IPS DF 19.7 (cell line): ENCODE data around the gene MCM7.

Experiments used
- DNase-seq: peaks from one replicate; pipeline ENCODE4 v3.0.0-alpha.2; 2013; ENCODE audit warnings: low read depth, low spot score

Gene MCM7

DNA sequence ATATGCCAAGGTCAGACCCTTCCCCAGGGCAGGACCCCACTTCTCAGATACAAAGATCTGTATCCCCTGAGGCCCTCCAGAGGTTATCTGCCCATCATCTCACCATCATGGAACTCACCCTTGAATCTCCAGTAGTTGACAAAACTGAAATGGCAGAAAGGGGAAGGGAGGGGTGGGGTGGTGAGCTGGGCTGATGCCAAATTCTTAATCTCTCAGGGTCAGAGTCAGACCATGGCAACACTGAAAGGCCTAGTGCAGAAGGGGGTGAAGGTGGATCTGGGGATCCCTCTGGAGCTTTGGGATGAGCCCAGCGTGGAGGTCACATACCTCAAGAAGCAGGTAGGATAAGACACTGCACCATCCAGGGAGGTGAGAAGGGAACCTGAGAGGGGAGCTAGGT is 21.4 kb upstream of the MCM7 start:
- no peak for DNase-seq

DNA sequence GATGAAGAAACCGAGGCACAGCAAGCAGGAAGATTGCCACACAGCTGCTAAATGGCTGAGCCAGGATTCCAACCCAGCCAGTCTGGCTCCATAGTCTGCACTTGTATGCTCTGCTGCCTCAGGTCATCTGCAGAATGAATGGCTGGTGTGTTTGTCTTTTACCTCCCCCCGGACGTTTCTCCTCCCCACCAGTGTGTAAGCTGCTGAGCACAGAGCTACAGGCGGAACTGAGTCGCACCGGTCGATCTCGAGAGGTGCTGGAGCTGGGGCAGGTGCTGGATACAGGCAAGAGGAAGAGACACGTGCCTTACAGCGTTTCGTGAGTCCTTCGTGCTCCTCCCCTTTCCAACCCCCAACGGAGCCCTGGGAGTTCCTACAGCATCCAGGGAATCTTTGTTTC is 20.9 kb upstream of the MCM7 start:
- no peak for DNase-seq

DNA sequence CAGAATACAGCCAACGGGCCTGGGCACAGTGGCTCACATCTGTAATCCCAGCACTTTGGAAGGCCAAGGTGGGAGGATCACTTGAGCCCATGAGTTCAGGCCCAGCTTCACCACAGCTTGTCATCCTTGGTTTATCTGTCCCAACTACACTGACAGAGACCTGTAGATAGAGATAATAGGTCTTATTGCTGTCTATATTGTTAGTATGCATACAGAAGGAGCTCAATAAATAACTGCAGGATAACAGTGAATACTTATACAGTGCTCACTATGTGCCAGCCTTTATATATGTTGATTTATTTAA is 19.5 kb upstream of the MCM7 start:
- DNase-seq: no peak

DNA sequence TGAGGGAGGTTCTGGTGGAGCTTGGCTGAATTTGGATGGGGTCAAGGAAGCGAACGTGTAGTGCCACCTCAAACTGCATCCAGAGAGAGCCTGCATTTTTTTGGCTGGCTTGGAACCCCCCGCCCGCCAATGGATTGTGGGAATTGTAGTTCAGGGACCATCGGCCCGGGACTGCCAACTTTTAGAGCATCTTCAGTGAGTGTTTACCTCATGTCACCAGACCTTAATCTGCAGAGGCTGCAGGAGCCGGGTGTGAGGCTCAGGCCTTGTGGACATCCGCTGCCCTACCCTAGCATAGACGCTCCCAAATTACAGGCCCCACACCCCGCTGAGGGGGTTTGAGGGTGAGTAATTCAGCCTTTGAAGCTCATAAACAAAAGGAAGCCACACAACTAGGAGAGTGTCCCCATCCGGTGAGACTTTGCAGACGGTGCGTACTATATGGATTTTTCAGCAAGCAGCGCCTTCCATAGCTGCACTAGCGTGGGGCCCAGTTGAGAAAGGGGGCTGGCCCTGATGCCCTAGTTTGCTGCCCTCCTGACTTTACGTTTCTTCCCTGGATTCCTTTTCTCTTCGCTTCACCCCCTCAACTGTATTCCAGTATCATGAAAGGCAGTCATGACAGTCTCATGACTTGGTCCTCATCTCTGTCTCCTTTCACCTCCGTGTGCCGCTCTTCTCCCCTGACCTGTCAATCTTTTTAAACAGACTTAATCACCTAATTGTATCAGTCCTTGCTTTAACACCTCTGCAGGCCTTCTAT is 19.0 kb upstream of the MCM7 start:
- DNase-seq: no peak

DNA sequence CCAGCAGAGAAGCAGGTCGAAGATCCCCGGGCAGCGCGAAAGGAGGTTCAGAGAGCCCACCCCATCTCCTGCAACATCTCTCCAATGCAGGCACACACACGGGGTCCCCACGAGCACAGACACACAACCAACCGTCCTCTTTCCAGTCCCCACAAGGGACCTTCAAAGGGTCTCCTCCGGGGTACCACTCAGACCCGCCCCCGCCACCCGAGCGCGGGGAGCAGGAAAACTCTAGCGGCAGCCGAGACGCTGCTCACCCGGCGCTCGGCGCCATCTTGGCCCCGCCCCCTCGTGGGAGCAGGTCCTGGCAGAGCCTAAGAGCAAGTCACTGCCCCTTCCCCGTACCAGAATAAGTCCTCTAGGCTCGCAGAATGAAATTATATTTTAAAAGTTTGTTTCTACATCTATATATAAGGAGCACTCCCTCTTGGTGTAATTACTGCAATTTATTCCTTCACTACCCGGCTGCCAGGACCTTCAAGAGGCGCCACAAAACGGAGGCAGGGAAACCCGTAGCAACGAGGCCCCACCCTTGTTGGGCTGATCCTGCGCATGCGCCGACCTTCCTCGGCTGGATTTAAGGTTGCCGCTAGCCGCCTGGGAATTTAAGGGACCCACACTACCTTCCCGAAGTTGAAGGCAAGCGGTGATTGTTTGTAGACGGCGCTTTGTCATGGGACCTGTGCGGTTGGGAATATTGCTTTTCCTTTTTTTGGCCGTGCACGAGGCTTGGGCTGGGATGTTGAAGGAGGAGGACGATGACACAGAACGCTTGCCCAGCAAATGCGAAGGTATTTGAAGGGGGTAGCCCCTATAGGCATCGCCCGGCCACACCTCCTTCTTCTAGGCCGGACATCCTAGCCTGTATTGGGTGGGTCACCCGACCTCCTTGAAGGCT is 18.1 kb upstream of the MCM7 start, which contains the start of the genes CNPY4 and TAF6:
CNPY4 (plus strand) TSS at position 563 of the 898 bp plus-strand sequence; CDS start at position 674, 111 bp downstream.
TAF6 (minus strand) TSS at position 287 of the 898 bp plus-strand sequence. CDS start 5,149 bp downstream, outside the sequence.
- DNase-seq: no peak

DNA sequence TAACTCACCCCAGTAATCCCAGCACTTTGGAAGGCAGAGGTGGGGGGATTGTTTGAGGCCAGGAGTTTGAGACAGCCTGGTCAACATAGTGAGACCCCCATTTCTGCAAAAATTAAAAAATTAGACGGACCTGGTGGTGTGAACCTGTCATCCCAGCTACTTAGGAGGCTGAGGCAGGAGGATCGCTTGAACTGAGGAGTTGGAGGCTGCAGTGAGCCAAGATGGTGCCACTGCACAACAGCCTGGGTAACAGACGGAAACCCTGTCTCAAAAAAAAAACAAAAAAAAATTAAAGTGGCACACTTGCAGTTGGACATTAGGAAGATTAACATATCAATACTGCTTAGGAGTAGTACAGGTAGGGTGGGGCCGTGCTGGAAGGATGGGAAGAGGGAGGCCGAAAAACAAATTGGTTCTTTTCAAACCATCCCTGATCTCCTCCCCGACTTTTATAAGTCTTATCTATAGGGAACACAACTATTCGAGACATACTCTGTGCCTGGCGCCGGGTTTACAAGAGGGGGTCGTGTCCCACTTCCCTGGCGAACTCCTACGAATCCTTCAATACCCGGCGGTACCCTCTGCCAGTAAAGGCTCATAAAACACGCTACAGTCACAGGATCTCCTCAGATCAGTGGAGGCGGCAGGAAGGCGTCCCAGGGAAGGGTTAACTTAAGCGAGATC is 17.3 kb upstream of the MCM7 start:
- DNase-seq: no peak

DNA sequence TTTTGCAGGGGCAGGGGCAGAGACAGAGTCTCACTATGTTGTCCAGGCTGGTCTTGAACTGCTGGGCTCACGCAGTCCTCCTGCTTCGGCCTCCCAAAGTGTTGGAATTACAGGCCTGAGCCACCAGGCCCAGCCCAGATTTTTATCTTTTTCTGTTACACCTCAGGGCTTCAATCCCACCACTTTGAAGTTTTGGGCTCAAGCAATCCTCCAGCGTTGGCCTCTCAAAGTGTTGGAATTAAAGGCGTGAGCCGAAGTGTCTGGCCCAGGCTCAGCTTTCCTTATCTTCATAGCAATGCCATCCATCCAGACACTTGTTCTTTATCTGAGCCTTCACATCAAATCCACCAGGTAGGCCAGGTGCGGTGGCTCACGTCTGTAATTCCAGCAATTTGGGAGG is 13.8 kb upstream of the MCM7 start:
- DNase-seq: no peak

DNA sequence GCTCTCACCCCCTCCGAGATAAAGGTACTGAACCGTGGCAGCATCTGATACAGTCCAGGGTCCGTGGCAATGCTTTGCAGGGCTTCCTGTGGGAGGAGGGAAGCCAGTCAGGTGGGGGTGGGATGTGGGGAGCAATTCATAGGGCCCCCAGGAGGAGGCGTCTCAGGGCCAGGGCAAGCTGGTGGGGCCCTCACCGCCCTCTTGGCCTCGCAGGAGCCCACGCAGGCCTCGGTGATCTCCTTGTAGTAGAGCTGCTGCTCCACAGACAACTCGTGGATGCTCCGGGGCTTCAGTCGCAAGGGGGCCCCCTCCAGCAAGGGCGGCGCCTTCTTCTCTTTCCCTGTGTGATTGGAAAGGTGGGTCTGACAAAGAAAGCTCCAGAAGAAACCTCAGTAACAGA is 10.7 kb upstream of the MCM7 start:
- DNase-seq: no peak

DNA sequence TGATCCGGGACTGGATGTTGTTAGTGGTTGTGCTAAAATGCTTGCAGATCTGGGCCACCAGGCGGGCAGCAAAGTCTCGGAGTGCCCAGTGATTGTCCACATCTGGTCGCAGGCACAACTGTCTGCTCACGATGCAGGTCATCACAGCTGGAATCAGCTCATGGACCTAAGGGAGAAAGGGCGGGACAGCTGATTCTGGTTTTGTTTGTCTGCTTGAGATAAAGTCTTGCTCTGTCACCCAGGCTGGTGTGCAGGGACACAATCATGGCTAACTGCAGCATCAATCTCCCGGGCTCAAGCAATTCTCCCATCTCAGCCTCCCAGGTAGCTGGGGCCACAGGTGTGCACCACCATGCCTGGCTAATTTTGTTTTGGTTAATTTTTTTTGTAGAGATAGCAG is 10.0 kb upstream of the MCM7 start:
- DNase-seq: no peak

DNA sequence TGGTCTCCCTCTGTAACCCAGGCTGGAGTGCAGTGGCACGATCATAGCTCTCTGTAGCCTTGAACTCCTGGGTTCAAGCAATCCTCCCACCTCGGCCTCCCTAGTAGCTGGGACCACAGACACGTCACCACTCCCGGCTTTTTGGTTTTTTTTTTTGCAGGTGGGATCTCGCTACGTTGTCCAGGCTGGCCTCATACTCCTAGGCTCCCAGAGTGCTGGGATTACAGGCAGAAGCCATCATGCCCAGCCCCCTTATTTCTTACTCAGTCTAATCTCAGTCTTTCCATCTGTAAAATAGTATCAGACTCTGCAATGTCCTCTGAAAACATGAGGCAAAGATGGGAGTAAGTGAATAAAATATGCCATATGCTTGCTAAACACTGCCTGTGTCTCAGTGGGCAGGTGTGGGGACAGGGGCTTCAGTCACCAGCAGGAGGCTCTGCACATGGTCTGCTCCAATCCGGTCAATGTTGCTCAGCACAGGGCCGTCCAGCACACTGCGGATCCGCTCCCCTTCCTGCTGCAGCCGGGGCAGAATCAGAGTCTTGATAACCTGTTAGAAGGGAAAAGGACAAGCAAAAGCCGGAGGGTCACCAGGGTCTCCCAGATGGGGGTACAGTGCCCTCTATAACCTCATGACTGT is 8.4 kb upstream of the MCM7 start:
- no peak for DNase-seq

DNA sequence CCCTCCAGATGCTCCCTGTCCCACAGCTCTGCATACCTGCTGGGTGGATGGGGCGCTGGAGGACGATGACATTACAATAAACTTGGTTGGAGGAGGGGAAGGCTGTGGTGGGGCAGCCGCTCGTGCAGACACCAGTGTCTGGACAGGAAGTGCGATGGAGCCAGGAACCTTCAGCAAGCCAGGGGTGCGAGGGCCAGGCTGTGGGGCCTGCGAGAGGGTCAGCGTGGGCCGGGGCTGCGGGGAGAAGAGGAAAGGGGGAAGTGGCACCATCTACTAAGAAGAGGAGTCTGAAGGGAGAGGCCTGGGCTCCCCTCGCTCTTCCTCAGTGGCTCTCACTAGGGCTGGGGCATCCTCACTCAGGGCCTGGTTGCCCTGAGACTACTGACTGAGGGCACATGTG is 6.7 kb upstream of the MCM7 start:
- no peak for DNase-seq

DNA sequence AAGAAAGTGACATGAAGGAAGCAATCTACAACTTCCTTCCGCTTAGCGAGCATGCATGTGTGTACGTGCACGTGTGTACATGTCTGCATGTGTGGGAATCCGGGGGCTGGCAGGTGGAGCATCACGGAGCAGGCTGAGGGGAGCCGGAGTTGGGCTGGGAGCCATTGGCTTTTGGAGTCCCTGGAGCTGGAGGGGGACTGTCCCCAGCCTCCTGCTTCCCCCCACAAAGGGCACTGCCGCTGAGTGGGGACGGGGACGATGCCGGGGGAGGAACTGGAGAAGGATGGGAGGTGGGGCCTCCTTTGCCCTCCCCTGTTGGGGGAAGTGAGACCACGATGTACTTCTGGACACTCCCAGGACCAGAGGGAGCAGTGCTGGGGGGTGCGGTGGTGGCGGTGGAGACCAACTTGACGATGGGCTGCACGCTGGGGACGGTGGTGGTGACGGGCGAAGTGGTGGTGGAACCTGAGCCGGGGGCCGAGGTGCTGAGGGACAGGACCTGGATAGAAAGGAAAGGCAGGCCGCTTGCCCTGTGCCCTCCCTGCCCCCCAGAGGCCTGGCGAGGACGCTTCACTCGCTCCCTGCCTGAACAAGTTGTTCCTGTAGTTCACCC is 6.0 kb upstream of the MCM7 start:
- DNase-seq: no peak

DNA sequence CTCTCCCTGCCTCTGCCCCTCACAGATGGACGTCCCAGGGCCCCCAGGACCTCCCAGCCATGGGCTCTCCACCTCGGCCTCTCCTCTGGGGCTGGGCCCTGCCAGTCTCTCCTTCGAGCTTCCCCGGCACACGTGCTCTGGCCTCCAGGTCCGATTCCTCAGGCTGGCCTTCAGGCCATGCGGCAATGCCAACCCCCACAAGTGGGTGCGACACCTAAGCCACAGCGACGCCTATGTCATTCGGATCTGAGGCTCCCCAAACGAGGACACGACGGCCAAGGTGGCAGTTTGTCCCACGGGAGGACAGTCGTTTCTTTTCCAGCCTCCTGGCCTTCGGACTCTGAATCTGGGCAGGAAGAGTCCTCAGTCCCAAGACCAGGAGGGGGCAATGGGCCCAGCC is 5.4 kb upstream of the MCM7 start:
- DNase-seq: no peak

DNA sequence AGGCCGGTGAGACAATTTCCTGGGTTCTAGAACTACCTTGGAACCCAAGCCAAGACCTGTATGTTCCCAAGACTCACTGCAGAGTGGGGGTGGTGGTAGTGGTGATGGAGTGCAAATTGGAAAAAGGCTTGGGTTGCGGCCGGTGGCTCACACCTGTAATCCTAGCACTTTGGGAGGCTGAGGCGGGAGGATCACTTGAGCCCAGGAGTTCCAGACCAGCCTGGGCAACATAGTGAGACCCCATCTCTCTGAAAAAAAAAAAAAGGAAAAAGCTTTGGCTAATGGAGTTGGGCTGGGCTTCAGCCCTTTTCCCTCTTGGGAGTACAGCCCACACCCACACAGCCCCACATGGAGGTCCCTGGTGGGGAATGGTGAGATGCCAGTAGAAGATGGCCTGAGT is 4.3 kb upstream of the MCM7 start:
- DNase-seq: no peak

DNA sequence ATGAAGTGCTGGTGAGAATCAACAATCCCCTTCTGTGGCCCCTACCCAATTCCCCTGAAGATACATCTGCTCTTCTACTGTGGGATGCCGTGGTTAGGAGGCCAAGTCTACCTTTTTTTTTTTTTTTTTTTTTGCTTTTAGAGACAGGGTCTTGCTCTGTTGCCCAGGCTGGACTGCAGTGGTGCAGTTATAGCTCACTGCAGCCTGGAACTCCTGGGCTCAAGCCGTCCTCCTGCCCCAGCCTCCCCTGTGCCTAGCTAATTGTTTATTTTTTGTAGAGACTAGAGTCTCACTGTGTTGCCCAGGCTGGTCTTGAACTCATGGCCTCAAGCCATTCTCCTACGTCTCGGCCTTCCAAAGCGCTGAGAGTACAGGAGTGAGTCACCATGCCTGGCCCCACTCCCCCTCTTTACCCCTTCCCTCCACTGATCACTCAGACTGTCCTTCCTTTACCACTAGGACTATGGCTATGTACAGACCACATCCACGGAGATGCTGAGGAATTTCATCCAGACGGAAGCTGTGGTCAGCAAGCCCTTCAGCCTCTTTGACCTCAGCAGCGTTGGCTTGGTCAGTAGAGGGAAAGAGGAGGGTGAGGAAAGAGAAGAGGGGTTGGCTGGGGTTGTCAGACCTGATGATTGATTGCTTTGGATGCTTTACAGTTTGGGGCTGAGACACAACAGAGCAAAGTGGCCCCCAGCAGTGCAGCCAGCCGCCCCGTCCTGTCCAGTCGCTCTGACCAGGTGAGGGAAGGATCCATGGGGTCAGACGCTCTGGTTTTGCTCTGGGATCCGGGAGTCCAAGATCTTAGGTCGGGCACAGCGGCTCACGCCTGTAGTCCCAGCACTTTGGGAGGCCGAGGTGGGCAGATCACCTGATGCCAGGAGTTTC is 2.0 kb upstream of the MCM7 start:
- DNase-seq: no peak

DNA sequence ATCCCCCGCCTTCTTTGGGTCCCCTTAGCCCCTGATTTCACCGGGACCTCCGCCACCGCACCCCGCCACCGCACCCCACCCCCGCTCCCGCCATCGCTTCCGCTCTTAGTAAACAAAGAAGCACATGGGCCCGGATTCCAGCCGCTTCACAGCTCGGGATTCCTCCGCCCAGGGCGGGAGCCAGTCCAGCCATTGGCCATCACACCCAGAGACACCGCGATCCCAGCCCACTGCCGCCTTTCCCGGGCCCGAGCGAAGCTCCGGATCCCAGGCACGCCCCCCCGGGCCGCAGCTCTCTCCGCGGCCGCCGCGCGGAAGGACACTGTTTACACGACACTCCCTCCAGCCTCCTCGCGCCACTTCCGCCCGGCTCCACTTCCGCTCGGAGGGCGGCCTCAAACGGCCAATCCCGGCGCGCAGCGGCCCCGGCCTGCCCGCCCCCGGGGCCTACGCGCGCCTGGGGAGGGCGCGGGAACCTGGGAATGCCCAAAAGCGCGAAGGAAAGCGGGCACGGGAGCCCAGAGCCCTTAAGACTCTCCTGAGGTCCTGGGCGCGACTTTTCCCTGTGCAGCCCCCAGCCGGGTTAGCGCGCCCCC is 679 bp downstream of the MCM7 start:
- no peak for DNase-seq

DNA sequence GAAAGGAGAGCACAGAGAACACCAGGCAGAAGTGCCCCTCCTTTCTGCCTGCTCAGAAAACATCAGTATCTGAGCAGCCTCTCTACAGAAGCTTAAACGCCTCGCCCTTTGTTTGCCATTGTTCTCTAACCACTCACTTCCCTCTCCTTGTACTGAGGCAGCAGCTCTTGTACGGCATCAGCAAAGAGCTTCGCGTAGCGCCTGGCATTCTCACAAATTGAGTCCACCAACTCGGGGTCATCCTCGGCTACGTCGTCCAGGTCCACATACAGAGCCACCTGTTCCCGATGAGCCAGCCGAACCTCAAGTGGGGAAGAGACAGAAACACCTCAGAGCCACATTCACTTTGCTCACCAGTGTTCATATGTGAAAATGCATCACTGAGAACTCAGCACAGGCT is 1.7 kb downstream of the MCM7 start:
- no peak for DNase-seq

DNA sequence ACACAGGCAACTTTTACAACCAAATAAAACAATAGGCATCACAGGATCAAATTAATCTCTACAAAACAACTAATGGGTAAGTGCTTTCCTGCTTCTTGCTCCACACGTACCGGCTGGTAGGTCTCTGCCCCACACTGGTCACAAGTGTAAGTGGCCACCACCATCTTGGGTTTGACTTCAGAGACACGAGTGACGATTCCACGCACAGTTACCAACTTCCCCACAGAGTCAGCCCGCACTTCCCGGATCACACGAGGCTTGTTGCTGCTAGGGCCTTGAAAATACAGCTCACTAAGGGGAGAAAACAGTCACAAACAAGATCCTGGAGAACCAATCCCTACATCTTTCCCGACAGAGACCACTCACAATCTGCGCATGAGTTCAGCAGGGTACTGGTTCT is 2.3 kb downstream of the MCM7 start:
- DNase-seq: no peak

DNA sequence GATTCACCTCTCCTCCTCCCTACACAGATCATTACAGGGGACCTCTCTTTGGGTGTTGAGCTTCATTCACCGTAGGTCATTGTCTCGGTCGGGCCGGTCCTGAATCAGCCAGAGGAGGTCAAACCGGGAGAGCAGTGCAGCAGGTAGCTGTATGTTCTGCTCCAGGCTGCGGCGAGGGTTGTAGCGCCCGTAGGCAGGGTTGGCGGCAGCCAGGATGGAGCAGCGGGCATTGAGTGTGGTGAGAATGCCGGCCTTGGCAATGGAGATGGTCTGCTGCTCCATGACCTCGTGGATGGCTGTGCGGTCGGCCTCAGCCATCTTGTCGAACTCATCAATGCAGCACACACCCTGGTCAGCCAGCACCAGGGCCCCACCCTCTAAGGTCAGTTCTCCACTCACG is 5.5 kb downstream of the MCM7 start:
- no peak for DNase-seq

DNA sequence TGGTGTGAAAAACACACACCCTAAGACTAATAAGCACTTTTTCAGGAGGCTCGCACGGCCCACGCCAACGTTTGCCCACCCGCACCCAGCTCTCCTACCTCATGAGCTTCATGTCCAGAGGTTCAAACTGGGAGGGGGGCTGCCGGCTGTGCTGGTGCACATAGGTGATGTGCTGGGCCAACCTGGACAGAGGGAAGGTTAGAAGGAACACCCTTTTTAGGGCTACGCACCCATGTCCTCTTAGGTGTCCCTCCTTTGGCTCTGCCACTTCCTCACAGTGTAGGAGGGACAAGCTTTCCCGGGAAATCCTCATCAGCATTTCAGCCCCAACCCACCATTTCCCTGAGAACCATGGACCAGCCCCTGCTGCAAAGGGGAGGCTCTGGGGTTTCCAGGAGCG is 5.9 kb downstream of the MCM7 start:
- DNase-seq: no peak
